Neural progenitor cell (in vitro differentiated cells): ENCODE measurements around the gene MYO1D. TPM values are rescaled to one million over a fixed set of nuclear protein-coding genes. Genes with fewer than 3 reads are reported as not detected.
A peak's percentile ranks its signal among the peaks of the same experiment; 100 is the strongest.

Experiments
- DNase-seq: peaks from one replicate; pipeline ENCODE4 v3.0.0-alpha.2; 2016; ENCODE audit warnings: low spot score
- H2AFZ ChIP-seq: fragments of 200-600 bp; sonication (generic); replicated peaks from 2 replicates; pipeline ENCODE4 v1.6.1; 2016; ENCODE audit warnings: antibody characterized with exemption
- H3F3A ChIP-seq: fragments of 200-600 bp; sonication (generic); 2 replicates; pipeline ENCODE4 v1.6.1; 2016; ENCODE audit warnings: antibody characterized with exemption, low read depth
- H3K27ac ChIP-seq: fragments of 200-600 bp; sonication (generic); 2 replicates; pipeline ENCODE4 v1.5.1; 2016; ENCODE audit warnings: mild to moderate bottlenecking
- H3K27me3 ChIP-seq: fragments of 200-600 bp; sonication (generic); 2 replicates; pipeline ENCODE4 v1.6.1; 2016; ENCODE audit warnings: mild to moderate bottlenecking, moderate library complexity
- H3K36me3 ChIP-seq: fragments of 200-600 bp; sonication (generic); 2 replicates; pipeline ENCODE4 v1.5.1; 2016
- H3K4me1 ChIP-seq: fragments of 200-600 bp; sonication (generic); 2 replicates; pipeline ENCODE4 v1.6.1; 2016; ENCODE audit warnings: mixed run types
- H3K4me2 ChIP-seq: fragments of 200-600 bp; sonication (generic); 2 replicates; pipeline ENCODE4 v1.6.1; 2016
- H3K4me3 ChIP-seq: fragments of 200-600 bp; sonication (generic); 2 replicates; pipeline ENCODE4 v1.5.1; 2016
- H3K79me2 ChIP-seq: fragments of 200-600 bp; sonication (generic); 2 replicates; pipeline ENCODE4 v1.6.1; 2016; ENCODE audit warnings: low read depth
- H3K9ac ChIP-seq: fragments of 200-600 bp; sonication (generic); 2 replicates; pipeline ENCODE4 v1.6.1; 2016
- H3K9me3 ChIP-seq: fragments of 200-600 bp; sonication (generic); 2 replicates; pipeline ENCODE4 v1.5.1; 2016; ENCODE audit warnings: low read depth
- H4K20me1 ChIP-seq: fragments of 200-600 bp; sonication (generic); 2 replicates; pipeline ENCODE4 v1.6.1; 2016; ENCODE audit warnings: low read depth
- H3K27ac Mint-ChIP-seq: 3 replicates; pipeline ENCODE4 v1.8.0; 2021; ENCODE audit warnings: mixed read lengths
- H3K27me3 Mint-ChIP-seq: 2 replicates; pipeline ENCODE4 v1.8.0; 2022; ENCODE audit warnings: low read depth, mild to moderate bottlenecking, inconsistent platforms, moderate library complexity, mixed read lengths; ENCODE audit not compliant: insufficient read depth
- H3K36me3 Mint-ChIP-seq: 3 replicates; pipeline ENCODE4 v1.8.0; 2021; ENCODE audit warnings: mixed read lengths
- H3K4me1 Mint-ChIP-seq: 3 replicates; pipeline ENCODE4 v1.8.0; 2021; ENCODE audit warnings: mixed read lengths
- H3K4me3 Mint-ChIP-seq: 3 replicates; pipeline ENCODE4 v1.8.0; 2021; ENCODE audit warnings: mild to moderate bottlenecking, moderate library complexity, mixed read lengths
- H3K9me3 Mint-ChIP-seq: 3 replicates; pipeline ENCODE4 v1.8.0; 2020; ENCODE audit warnings: mixed read lengths
- CTCF ChIP-seq: fragments of 200-600 bp; sonication (generic); IDR thresholded peaks from 2 replicates; pipeline ENCODE4 v1.5.1; 2017; ENCODE audit warnings: antibody characterized with exemption, mild to moderate bottlenecking
- EZH2 ChIP-seq: fragments of 200-600 bp; sonication (generic); IDR thresholded peaks from 2 replicates; pipeline ENCODE4 v1.6.1; 2017; ENCODE audit warnings: antibody characterized with exemption, mild to moderate bottlenecking, moderate library complexity
- EZH2phosphoT487 ChIP-seq: fragments of 200-600 bp; sonication (generic); IDR thresholded peaks from 2 replicates; pipeline ENCODE4 v1.6.1; 2017; ENCODE audit warnings: antibody characterized with exemption
- total RNA-seq: library from RNA; depleted of rRNA; stranded (reverse); fragments of >200 nt; gene quantifications from 2 replicates; pipeline ENCODE4 v1.2.3, GENCODE V29; 2015; ENCODE audit warnings: low replicate concordance

The MYO1D gene
- total RNA-seq, 1 donor from 2014 or later = 6.2 TPM

- H3K36me3 Mint-ChIP-seq = peaks cover 1% of the 10 kb centered on the region
- Histone ChIP-seq H4K20me1 (no peaks in the 10 kb centered on the region), H3K9ac (no peak overlapping the region), H3K4me2 (no peak overlapping the region), H3K4me1 (no peaks in the 10 kb centered on the region), H3K4me3 (no peak overlapping the region), H3K27ac (no peak overlapping the region), H3K79me2 (no peaks in the 10 kb centered on the region), H3F3A (peaks cover 12% of the 10 kb centered on the region), H3K36me3 (no peaks in the 10 kb centered on the region), H2AFZ (peak overlapping the region; percentile 68), H3K27me3 (no peaks in the 10 kb centered on the region), H3K9me3 (no peaks in the 10 kb centered on the region)
- TF ChIP-seq EZH2phosphoT487 (no peak), EZH2 (no peak), CTCF (no peak)
- peaks cover 2% of the 10 kb centered on the region for H3K9me3 Mint-ChIP-seq
- H3K4me1 Mint-ChIP-seq = peaks cover 22% of the 10 kb centered on the region
- no peak for DNase-seq
- no peak overlapping the region for H3K27ac Mint-ChIP-seq
- no peak overlapping the region for H3K4me3 Mint-ChIP-seq
- H3K27me3 Mint-ChIP-seq = peaks cover 2% of the 10 kb centered on the region
Observed at GRCh38 chr17:32542186-32542585, 334.7 kb downstream of the MYO1D start.

GRCh38 chr17:32541640-32542039 lies 335.3 kb downstream of the MYO1D start:
- Mint-ChIP-seq H3K4me1 (peaks cover 21% of the 10 kb centered on the region), H3K9me3 (peaks cover 2% of the 10 kb centered on the region), H3K4me3 (no peak overlapping the region), H3K27me3 (peaks cover 2% of the 10 kb centered on the region), H3K27ac (peak overlapping the region; percentile 43), H3K36me3 (peaks cover 1% of the 10 kb centered on the region)
- no peaks in the 10 kb centered on the region for H3K27me3 ChIP-seq
- H3F3A ChIP-seq = peaks cover 12% of the 10 kb centered on the region
- H3K36me3 ChIP-seq = no peaks in the 10 kb centered on the region
- peak overlapping the region; percentile 68 for H2AFZ ChIP-seq
- no peaks in the 10 kb centered on the region for H3K9me3 ChIP-seq
- TF ChIP-seq EZH2phosphoT487 (no peak), EZH2 (no peak), CTCF (no peak)
- H3K4me2 ChIP-seq = no peak overlapping the region
- H3K4me1 ChIP-seq = no peaks in the 10 kb centered on the region
- H3K79me2 ChIP-seq = no peaks in the 10 kb centered on the region
- no peak overlapping the region for H3K9ac ChIP-seq
- DNase-seq = no peak
- no peak overlapping the region for H3K4me3 ChIP-seq
- no peak overlapping the region for H3K27ac ChIP-seq
- H4K20me1 ChIP-seq = no peaks in the 10 kb centered on the region

GRCh38 chr17:32536736-32537643 lies 339.9 kb downstream of the MYO1D start:
- Histone ChIP-seq H3K9me3 (no peaks in the 10 kb centered on the region), H3K4me2 (no peak overlapping the region), H3K27ac (no peak overlapping the region), H3K9ac (no peak overlapping the region), H3K79me2 (no peaks in the 10 kb centered on the region), H3K4me1 (no peaks in the 10 kb centered on the region), H3K27me3 (no peaks in the 10 kb centered on the region), H3K4me3 (no peak overlapping the region), H4K20me1 (no peaks in the 10 kb centered on the region), H3F3A (no peaks in the 10 kb centered on the region), H3K36me3 (no peaks in the 10 kb centered on the region), H2AFZ (no peak overlapping the region)
- H3K9me3 Mint-ChIP-seq = peaks cover 2% of the 10 kb centered on the region
- H3K4me3 Mint-ChIP-seq = no peak overlapping the region
- peaks cover 16% of the 10 kb centered on the region for H3K4me1 Mint-ChIP-seq
- TF ChIP-seq EZH2phosphoT487 (no peak), CTCF (no peak), EZH2 (no peak)
- peaks cover 2% of the 10 kb centered on the region for H3K27me3 Mint-ChIP-seq
- DNase-seq = no peak
- no peak overlapping the region for H3K27ac Mint-ChIP-seq
- H3K36me3 Mint-ChIP-seq = peaks cover 3% of the 10 kb centered on the region
